Gastroesophageal sphincter (tissue), 3 donors: Measurements from ENCODE around the gene ELMO1.

Source experiments
- CTCF ChIP-seq, 4 experiments: fragments of 200-600 bp in 2 of 4; fragments of 450-650 bp in 2 of 4; sonication (generic) in 1 of 4; IDR thresholded peaks; one replicate each; pipeline ENCODE4 v1.5.1; 2017 to 2019; ENCODE audit warnings: antibody characterized with exemption in 4 of 4, mild to moderate bottlenecking in 2 of 4, moderate library complexity in 2 of 4
- EP300 ChIP-seq: sonication (generic); formaldehyde crosslinking; IDR thresholded peaks from one replicate; pipeline ENCODE4 v1.6.1; 2017; ENCODE audit warnings: antibody characterized with exemption, mild to moderate bottlenecking
- POLR2A ChIP-seq, 2 donors: fragments of 450-650 bp; IDR thresholded peaks; one replicate each; pipeline ENCODE4 v1.6.1; 2017; ENCODE audit warnings: antibody characterized with exemption in 2 of 2, mild to moderate bottlenecking in 2 of 2, moderate library complexity in 1 of 2

GRCh38 chr7:37000511-37000910 is 448.2 kb downstream of the ELMO1 start:
- TF ChIP-seq CTCF (IDR thresholded peaks at IDR 0.05), result no peak
- TF ChIP-seq POLR2A (IDR thresholded peaks at IDR 0.05), result no peak
- no peak for TF ChIP-seq EP300
